SK-N-SH (cell line): ENCODE results near the gene SNX32.
"Not testable (repeated sequence)": the region's sequence is repeated elsewhere in the genome, so short reads cannot be mapped to it uniquely, and the experiment has no call there.

Experiments used
- CTCF ChIP-seq: fragments of 200-600 bp; sonication (generic); IDR thresholded peaks from 2 replicates; pipeline ENCODE4 v1.6.1; 2017; ENCODE audit warnings: antibody characterized with exemption, mild to moderate bottlenecking, moderate library complexity
- EZH2phosphoT487 ChIP-seq: fragments of 200-600 bp; sonication (generic); IDR thresholded peaks from 2 replicates; pipeline ENCODE4 v1.6.1; 2017; ENCODE audit warnings: low read depth, mixed run types, mild to moderate bottlenecking, antibody characterized with exemption, moderate library complexity, borderline replicate concordance
- FOSL2 ChIP-seq: IDR thresholded peaks from 2 replicates; pipeline ENCODE4 v1.4.0; 2012; ENCODE audit warnings: low read depth, mild to moderate bottlenecking, moderate library complexity, borderline replicate concordance
- FOXM1 ChIP-seq: IDR thresholded peaks from 2 replicates; pipeline ENCODE4 v1.4.0; 2012; ENCODE audit warnings: low read depth, mild to moderate bottlenecking
- GABPA ChIP-seq: IDR thresholded peaks from 2 replicates; pipeline ENCODE4 v1.4.0; 2012; ENCODE audit warnings: low read depth, mild to moderate bottlenecking
- MAX ChIP-seq: IDR thresholded peaks from 2 replicates; pipeline ENCODE4 v1.4.0; 2012; ENCODE audit warnings: low read depth
- POLR2AphosphoS5 ChIP-seq: IDR thresholded peaks from 2 replicates; pipeline ENCODE4 v1.6.1; 2012; ENCODE audit warnings: low read depth, low read length
- RCOR1 ChIP-seq: fragments of 150-350 bp; IDR thresholded peaks from 2 replicates; pipeline ENCODE4 v1.6.1; 2017; ENCODE audit warnings: antibody characterized with exemption, low read length
- TAF1 ChIP-seq: IDR thresholded peaks from 2 replicates; pipeline ENCODE4 v1.6.1; 2012; ENCODE audit warnings: low read depth, mild to moderate bottlenecking, low read length, moderate library complexity, borderline replicate concordance

GRCh38 chr11:65892137-65892540, 58.4 kb downstream of the SNX32 start:
- TF ChIP-seq CTCF, MAX, POLR2AphosphoS5, TAF1, FOSL2, FOXM1, EZH2phosphoT487, RCOR1, GABPA: not testable (repeated sequence)
